Right cardiac atrium (tissue), 5 donors: ENCODE measurements around the gene SOCS7. TPM values are rescaled to one million over a fixed set of nuclear protein-coding genes. Genes with fewer than 3 reads are reported as not detected.
A peak's percentile ranks its signal among the peaks of the same experiment; 100 is the strongest.

ENCODE experiments used
- ATAC-seq, 2 donors: fragments of 200-7000 bp; cut with Tn5 transposase; one replicate each; pipeline versions ENCODE4 v1.8.0 to v1.9.1; 2020; ENCODE audit warnings: moderate library complexity in 2 of 2, mild to moderate bottlenecking in 1 of 2
- DNase-seq, 3 donors: peaks; one replicate each; pipeline ENCODE4 v3.0.0-alpha.2; 2020
- H3K27ac ChIP-seq: one replicate; pipeline ENCODE4 v1.5.1; 2013; ENCODE audit warnings: mild to moderate bottlenecking, low read length, control low read depth, moderate library complexity
- H3K27me3 ChIP-seq: one replicate; pipeline ENCODE4 v1.6.1; 2013; ENCODE audit not compliant: control insufficient read depth, insufficient read depth
- H3K4me1 ChIP-seq: one replicate; pipeline ENCODE4 v1.6.1; 2013; ENCODE audit warnings: low read length; ENCODE audit not compliant: control insufficient read depth, insufficient read depth
- H3K4me3 ChIP-seq: one replicate; pipeline ENCODE4 v1.5.1; 2013; ENCODE audit warnings: low read length, control low read depth
- H3K9me3 ChIP-seq: one replicate; pipeline ENCODE4 v1.6.1; 2013; ENCODE audit warnings: low read length; ENCODE audit not compliant: control insufficient read depth
- WGBS: extraction: QIAGEN DNeasy Blood & Tissue Kit; methylation state at CpG from one replicate; pipeline ENCODE4 v1.1.7; 2013; 5-methylcytosine and 5-hydroxymethylcytosine counted together
- intact Hi-C, 4 donors: fragments of 100-400 bp; cut with DNase I; formaldehyde crosslinking; loops; one replicate each; pipeline versions ENCODE4 v1.11.0 to v1.14.0; 2022 to 2023
- polyA plus RNA-seq: library from polyadenylated mRNA; stranded (reverse); fragments of 200-250 nt; gene quantifications from one replicate; pipeline ENCODE4 v1.2.3, GENCODE V29; 2013
- total RNA-seq, 4 donors: library from RNA; stranded (reverse); fragmentation: NEBNext Ultra II Directional; extraction: Animal tissue kit (Norgen Biotek cat#: 25700); gene quantifications; one replicate each; pipeline ENCODE4 v1.2.1, GENCODE V29; 2021
- donor health status: healthy with polysubstance abuse.
- donor health status: DM: no; HTN: yes; CAD: no.
- donor health status: DM: no; HTN: no; CAD: no.
- donor health status: DM: no; HTN: yes; CAD: no; lungs with severe emphysema.
- donor health status: DM: yes; HTN: yes; CAD: no.

SOCS7 gene
- total and polyA plus RNA-seq, 5 donors = 7.4 to 16.4 (median 14.5) TPM

GRCh38 chr17:38442548-38442947, 90.9 kb downstream of the SOCS7 start:
- Histone ChIP-seq H3K27ac (peak overlapping the region; percentile 54), H3K9me3 (no peaks in the 10 kb centered on the region), H3K27me3 (no peaks in the 10 kb centered on the region), H3K4me1 (peaks cover 4% of the 10 kb centered on the region), H3K4me3 (no peak overlapping the region)
- intact Hi-C loops = loop anchor here in 1 of 4 donors (5.0 kb wide), 1 partner anchor 40 kb away; no protein-coding TSS in a partner anchor
- DNase-seq (peak in 2 of 3 donors; percentile 62 to 67), ATAC-seq (peak; percentile 2 to 29)
- WGBS = 37% methylated on average over 4 of the region's 4 CpGs

DNA sequence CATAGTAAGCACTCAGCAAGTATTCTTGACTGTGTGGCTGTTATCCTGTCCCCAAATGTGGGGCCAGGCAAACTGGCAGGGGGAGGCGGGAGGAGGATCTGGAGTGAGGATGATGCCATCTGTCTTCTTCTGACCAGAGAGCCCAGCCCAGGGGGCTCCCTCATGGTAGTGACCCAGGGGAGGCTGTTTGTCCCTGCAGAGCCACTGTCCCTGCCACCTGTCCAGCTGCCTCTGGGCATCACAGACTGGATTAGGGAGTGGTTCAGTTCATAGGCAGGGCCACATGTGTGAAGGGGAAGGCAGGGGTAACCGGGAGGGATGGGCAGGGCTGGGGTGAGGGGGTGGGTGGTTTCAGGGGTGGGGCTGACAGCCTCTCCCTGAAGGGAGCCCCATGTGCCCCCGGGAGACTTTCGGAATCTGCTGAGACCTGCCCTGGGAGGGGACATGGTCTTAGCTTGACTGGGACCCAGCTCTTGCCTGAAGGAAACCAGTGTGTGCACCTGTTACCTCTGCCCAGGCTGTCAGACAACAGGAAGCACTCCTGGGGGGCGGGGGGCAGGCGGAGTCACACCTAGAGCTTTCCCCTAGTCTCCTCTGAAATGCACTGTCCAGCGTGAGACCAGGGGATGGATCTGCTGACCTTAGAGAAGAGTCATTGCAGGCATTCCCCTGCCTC, 91.8 kb downstream of the SOCS7 start:
- Histone ChIP-seq H3K4me1 (peaks cover 7% of the 10 kb centered on the region), H3K4me3 (no peak overlapping the region), H3K27ac (peak overlapping the region; percentile 12), H3K9me3 (no peaks in the 10 kb centered on the region), H3K27me3 (no peaks in the 10 kb centered on the region)
- ATAC-seq = peak in 1 of 2 donors; percentile 2
- intact Hi-C loops = loop anchor here in 1 of 4 donors (5.0 kb wide), 1 partner anchor 39 kb away; no protein-coding TSS in a partner anchor
- WGBS = 56% methylated on average over 7 of the region's 7 CpGs
- peak in 2 of 3 donors; percentile 30 to 39 for DNase-seq

- Histone ChIP-seq H3K4me3 (no peak overlapping the region), H3K27ac (peak overlapping the region; percentile 12), H3K27me3 (no peaks in the 10 kb centered on the region), H3K4me1 (peaks cover 7% of the 10 kb centered on the region), H3K9me3 (no peaks in the 10 kb centered on the region)
- intact Hi-C loops = loop anchor here in 1 of 4 donors (5.0 kb wide), 1 partner anchor 38 kb away; no protein-coding TSS in a partner anchor
- peak; percentile 69 to 78 for ATAC-seq
- DNase-seq = peak; percentile 69 to 91 (median 89)
- 7% methylated on average over 14 of the region's 14 CpGs for WGBS
Observed at GRCh38 chr17:38444151-38444550, 92.5 kb downstream of the SOCS7 start.

DNA sequence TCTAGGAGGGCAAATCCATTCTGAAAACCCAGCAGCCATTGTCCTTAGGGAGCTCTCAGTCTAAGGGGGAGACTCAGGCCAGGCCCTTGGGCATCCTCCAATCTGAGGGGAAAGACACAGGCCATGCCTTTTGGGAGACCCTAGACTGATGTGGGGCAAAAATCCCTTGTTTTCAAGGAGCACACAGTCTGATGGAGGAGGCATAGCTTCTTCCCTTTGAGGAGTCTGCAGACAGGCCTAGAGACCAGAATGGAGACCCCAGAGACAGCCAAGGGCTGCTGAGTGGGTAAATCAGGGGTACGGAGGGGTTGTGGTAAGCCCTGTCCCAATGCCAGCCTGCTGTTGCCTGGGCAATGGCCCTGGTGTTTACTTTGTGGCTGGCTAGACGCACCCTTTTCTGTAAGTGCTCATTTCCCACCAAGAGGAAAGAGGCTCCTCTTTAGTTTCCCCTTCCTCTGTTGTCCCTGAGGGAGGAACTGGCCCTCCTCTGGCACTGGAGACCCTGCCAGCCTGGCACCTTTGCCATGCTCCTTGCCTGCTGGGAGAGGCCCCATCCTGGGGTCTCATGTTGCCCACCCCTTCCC, 96.0 kb downstream of the SOCS7 start:
- H3K9me3 ChIP-seq = no peaks in the 10 kb centered on the region
- peak overlapping the region; percentile 12 for H3K27ac ChIP-seq
- H3K27me3 ChIP-seq = no peaks in the 10 kb centered on the region
- intact Hi-C loops = no loop called here
- ATAC-seq (no peak), DNase-seq (peak in 1 of 3 donors; percentile 6)
- peaks cover 23% of the 10 kb centered on the region for H3K4me1 ChIP-seq
- WGBS = 49% methylated on average over 2 of the region's 2 CpGs
- no peak overlapping the region for H3K4me3 ChIP-seq

DNA sequence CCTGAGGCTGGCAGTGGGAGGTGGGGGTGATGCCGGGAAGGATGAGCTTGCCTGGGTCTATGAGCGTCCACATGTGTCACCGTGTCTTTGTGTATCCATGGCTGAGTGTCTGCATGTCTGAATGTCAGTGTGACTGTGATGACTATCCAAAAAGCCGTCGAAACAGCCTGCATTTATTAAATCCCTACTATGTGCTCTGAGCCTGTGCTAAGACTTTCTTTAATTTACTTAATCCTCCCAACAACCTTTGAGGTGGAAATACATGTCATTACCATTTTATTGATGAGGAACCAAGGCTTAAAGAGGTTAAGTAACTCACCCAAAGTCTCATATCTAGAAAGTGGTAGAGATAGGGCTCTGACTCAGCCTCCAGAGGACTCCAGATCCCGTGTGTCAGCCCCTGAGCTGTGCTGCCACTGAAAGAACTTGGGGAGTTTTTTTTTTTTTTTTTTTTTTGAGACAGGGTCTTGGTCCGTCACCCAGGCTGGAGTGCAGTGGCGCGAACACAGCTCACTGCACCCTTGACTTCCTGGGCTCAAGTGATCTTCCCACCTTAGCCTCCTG, 96.6 kb downstream of the SOCS7 start:
- DNase-seq = peak in 1 of 3 donors; percentile 18
- H3K27me3 ChIP-seq = no peaks in the 10 kb centered on the region
- no peaks in the 10 kb centered on the region for H3K9me3 ChIP-seq
- no peak for ATAC-seq
- WGBS = 65% methylated on average over 9 of the region's 9 CpGs
- H3K27ac ChIP-seq = no peak overlapping the region
- H3K4me1 ChIP-seq = peaks cover 28% of the 10 kb centered on the region
- no peak overlapping the region for H3K4me3 ChIP-seq
- intact Hi-C loops = no loop called here

GRCh38 chr17:38449364-38449763, 97.7 kb downstream of the SOCS7 start:
- Histone ChIP-seq H3K4me3 (no peak overlapping the region), H3K27ac (peak overlapping the region; percentile 14), H3K27me3 (no peaks in the 10 kb centered on the region), H3K9me3 (no peaks in the 10 kb centered on the region), H3K4me1 (peaks cover 26% of the 10 kb centered on the region)
- DNase-seq = peak in 1 of 3 donors; percentile 63
- intact Hi-C loops = no loop called here
- WGBS = 58% methylated on average over 15 of the region's 15 CpGs
- ATAC-seq = no peak

DNA sequence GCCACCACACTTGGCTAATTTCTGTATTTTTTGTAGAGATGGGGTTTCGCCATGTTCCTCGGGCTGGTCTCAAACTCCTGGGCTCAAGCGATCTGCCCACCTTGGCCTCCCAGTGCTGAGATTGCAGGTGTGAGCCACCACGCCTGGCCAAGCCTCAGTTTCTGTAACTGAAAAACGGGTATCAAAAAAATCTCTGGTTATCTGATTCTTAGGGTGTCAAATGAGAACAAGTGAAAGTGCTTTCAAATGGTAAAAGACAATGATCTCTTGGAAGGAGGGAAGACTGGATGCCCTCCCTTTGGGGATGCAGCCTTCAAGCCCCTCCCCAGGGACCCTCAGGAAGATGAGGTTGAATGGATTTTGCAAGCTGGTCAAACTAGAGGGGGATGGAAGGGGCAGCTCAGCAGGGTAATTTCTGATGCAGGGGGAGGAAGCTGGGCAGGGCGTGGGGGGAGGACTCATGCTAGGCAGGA, 98.9 kb downstream of the SOCS7 start:
- ATAC-seq = no peak
- no peak overlapping the region for H3K4me3 ChIP-seq
- peak overlapping the region; percentile 66 for H3K27ac ChIP-seq
- peaks cover 28% of the 10 kb centered on the region for H3K4me1 ChIP-seq
- peak in 1 of 3 donors; percentile 34 for DNase-seq
- intact Hi-C loops = no loop called here
- no peaks in the 10 kb centered on the region for H3K9me3 ChIP-seq
- 66% methylated on average over 6 of the region's 6 CpGs for WGBS
- no peaks in the 10 kb centered on the region for H3K27me3 ChIP-seq

- 36% methylated on average over 10 of the region's 10 CpGs for WGBS
- Histone ChIP-seq H3K27ac (peak overlapping the region; percentile 89), H3K9me3 (no peaks in the 10 kb centered on the region), H3K27me3 (no peaks in the 10 kb centered on the region), H3K4me1 (peaks cover 28% of the 10 kb centered on the region), H3K4me3 (no peak overlapping the region)
- peak; percentile 46 to 59 for ATAC-seq
- DNase-seq = peak; percentile 52 to 82 (median 78)
- intact Hi-C loops = no loop called here
Observed at GRCh38 chr17:38451030-38451839, 99.6 kb downstream of the SOCS7 start.

DNA sequence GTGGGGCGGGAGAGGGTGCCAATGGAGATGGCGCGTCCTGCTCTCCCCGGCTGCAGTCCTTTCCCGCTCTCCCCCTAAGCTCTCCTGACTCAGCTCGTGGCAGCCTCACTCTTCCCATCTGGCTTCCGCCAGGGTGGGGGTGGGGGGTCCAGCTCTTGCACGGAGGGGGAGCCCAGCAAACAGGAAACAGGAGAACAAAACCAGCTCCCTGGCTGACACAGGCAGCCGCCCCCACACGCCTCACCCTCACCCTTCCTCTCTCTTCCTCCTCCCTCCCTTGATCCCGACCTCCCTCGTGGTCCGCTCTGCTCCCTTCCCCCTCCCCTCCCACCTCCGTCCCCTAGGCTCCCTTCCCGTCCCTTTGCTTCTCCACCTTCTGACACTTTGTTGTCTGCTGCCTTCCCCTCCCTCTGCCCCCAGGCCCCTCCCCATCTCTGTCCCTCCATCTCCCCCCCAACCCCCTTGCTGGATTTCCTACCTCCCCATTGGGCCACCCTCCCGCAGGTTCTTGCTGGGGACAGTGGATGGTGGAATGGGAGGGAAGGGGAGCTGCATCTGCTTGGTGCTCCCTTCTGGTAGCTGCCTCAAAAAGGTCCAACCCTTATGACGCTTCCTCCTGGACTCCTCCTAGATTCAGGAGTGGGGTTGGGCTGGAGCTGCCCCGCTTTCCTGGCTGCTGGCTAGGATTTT, 100.3 kb downstream of the SOCS7 start:
- Histone ChIP-seq H3K9me3 (no peaks in the 10 kb centered on the region), H3K4me3 (no peak overlapping the region), H3K27me3 (no peaks in the 10 kb centered on the region), H3K27ac (peak overlapping the region; percentile 89), H3K4me1 (peaks cover 28% of the 10 kb centered on the region)
- 22% methylated on average over 18 of the region's 18 CpGs for WGBS
- intact Hi-C loops = no loop called here
- DNase-seq = peak in 2 of 3 donors; percentile 54 to 76
- ATAC-seq = peak; percentile 3 to 40

GRCh38 chr17:38452719-38453118, 101.1 kb downstream of the SOCS7 start:
- Histone ChIP-seq H3K4me1 (peaks cover 28% of the 10 kb centered on the region), H3K27ac (peak overlapping the region; percentile 55), H3K4me3 (no peak overlapping the region), H3K27me3 (no peaks in the 10 kb centered on the region), H3K9me3 (no peaks in the 10 kb centered on the region)
- DNase-seq = peak in 1 of 3 donors; percentile 43
- WGBS = 79% methylated on average over 6 of the region's 6 CpGs
- no peak for ATAC-seq
- intact Hi-C loops = no loop called here
